ENCODE results near the gene ANKRD55.

- TF ChIP-seq CTCF (IDR thresholded peaks at IDR 0.05), result no peak
- TF ChIP-seq POLR2A (IDR thresholded peaks at IDR 0.05), result no peak
These were observed 177.3 kb downstream of the ANKRD55 start for GRCh38 chr5:56055859-56056258.
